Stimulated activated CD4-positive, alpha-beta T cell treated with anti-CD3 and anti-CD28 coated beads, Interleukin-15, amount 100 ng/mL, for 24 hours (primary cell): Measurements from ENCODE around the gene PTCHD1.

Experiments used
- DNase-seq: peaks from one replicate; pipeline ENCODE4 v3.0.0-alpha.2; 2020

Gene PTCHD1

DNA sequence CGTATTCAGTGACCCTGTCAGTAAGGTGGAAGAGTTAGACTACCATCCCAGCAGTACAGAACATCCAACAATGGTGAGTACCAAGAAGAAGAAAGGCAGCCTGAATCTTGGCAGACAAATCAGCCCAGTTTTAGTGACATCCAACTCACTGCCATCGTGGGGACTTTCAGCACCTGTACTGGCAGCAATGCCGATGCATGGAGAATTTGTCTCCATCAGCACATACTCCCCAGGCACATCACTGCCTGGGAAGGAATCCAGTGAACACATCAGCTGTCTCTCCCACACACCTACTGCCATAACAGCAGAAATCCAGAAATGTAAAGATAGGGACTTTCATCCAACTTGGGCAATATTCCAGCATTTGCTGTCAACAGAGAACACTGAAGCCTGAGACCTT is 29.8 kb downstream of the PTCHD1 start:
- DNase-seq = no peak

DNA sequence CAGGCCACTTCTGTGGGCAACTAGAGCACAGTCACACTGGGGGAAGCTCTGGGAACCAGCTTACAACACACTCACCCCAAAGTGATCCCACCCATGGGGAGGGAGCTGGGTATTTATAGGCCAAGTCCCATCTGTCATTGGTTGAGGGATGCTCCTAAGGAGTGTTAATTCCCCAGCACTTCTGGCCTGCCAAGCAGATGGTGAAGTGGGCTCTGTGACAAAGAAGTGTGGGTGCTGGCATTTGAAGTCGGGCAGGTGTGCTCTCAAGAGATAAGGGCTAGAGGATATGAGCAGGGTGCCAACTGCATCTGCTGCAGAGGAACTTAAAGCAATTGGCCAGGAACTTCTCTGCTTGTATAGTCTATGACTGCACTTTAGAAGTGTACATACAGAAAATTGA is 30.9 kb downstream of the PTCHD1 start:
- no peak for DNase-seq

DNA sequence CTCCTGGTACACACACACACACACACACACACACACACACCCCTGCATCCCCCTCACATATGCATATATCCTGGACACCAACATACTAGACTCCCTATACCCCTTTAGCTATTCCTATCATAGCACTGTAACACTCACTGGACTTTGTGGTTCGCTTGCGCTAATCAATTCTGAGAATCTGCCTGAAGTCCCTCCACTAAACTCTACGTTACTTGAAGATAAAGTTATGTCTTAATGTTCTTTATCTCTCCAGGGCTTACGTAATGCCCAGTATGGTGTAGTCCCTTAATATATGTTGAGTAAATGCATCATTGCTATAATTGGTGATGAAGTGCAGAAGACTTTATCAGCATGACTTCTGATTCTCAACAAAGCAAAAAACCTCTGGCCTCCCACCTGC is 32.3 kb downstream of the PTCHD1 start:
- no peak for DNase-seq

DNA sequence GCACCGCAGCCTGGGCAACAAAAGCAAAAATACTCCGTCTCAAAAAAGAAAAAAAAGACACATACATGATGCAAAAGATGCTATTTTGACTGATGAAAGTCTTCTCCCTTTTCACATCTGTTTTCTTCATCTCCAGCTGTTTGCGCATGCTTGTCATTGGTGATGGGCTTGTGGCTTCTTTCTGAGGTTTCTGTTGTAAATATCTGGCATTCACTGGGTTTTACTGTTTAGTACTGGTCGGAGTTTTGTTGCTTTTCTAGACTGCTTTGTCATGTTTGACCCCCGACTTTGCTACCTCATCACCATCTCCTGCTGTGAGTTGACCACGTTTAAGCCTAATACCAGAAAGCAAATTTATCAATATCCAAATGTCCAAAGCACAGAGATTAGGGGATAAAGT is 34.4 kb downstream of the PTCHD1 start:
- DNase-seq = no peak

DNA sequence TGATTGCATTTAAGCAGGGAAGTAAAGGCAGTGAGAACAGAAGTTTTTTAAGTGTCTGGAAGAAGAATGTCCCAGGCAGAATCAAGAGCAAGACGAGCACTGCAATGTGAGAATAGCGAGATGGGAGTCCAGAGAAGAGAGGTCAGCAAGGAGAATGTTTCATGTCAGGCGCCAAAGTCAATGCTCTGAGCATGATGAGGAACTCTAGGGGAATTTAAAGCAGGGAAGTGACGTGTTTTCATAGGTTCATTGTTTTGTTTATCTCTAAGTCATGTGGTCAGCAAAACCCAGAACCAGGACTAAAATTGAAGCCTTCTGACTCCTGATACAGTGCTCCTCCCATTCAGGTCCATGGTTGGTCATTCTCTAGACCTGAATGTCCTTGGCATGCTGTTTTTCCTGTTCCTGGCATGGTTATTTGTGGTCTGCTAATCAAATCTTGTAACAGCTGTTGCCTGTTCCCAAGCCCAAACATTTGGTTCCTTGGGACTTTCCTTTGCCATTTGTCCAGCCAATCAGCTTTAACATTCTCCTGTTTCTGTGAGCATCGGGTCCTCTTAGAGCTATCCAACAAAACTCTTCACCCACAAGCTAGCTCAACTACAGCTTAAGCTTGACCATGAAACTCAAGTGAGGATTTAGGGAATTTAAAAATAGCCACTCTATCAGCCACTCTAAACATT is 37.7 kb downstream of the PTCHD1 start:
- no peak for DNase-seq

DNA sequence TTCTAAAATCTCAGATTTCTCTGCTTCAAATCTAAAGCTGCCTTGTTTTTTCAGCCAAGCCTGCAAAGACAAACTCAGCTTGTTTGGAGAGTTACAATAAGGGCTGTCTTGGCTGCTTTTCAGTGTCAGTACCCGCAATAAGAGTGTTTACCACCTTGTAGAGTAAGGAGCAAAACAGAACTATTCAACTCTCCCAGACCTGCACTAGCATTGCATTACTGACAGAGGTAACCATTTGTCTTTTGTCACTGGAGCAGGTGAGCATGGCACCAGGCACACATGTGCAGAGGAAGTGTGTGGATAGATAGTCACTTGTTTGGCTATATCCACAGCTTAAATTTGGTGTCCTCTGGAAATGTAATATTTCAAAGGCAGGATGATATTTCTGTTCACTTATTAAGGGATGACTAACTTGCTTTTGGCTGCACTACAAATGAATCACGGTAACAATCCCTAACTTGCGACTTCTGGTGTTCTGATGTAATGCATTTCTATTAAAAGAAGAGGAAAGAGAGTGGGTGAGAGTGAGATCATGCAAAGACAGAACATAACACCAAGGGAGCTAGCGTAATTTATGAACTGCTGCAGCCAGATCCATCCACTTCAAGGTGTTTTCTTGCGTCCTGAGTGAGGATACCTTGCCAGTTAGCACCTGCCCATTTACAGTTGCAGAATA is 38.6 kb downstream of the PTCHD1 start:
- DNase-seq = no peak

DNA sequence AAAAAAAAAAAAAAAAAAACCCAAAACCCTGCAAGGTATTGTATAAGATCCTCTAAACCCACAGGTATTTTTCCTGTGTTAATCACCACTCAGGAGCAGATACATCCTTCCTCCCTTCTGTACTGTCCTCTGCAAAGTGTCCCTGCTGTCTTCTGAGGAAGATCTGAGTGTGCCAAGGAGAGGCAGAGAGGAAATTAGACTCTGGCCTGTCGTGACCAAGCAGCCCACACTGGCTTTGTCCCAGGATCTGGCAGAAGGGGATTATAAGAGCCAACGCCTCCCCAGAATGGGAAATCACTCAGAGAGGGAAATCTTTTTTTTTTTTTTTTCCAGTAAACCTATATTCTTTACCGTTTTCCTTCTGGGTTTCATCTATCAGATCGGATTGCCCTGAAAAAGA is 39.6 kb downstream of the PTCHD1 start:
- no peak for DNase-seq

DNA sequence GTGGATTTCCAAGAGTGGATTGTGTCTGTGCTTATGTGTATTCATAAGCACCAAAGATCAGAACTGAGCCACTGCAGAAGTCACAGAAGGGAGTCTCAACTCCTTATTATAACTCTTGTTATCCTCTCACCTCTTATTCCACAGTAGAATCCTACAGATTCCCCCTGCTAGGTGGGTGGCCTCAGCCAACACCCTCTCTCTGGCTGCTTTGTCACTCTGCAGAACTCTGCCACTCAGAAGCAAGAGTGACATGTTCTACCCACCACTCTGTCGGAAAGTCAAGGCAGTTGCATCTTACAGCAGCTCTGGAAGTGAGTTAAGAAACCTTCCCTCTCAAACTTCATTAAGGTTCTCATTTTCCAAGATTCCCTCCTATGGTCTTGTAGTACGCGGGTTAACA is 41.9 kb downstream of the PTCHD1 start:
- no peak for DNase-seq

DNA sequence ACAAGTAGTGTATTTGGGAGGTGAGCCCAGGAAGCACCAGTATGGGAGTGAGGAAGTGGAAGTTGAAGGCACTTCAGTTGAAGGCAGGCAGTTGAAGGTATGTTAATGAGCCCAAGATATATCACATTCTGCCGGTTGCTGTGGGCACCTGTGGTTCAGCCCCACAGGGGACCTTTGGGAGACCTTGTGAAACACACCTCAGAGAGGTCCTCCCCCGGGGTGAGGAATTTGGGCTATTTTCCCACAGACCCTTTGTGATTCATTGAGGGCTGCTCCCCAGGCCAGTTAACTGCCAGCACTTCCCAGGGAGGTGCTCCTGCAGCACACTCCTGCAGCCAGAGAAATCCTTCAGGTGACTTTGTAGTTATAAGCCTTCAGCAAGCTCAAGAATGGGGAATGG is 45.9 kb downstream of the PTCHD1 start:
- DNase-seq = no peak

DNA sequence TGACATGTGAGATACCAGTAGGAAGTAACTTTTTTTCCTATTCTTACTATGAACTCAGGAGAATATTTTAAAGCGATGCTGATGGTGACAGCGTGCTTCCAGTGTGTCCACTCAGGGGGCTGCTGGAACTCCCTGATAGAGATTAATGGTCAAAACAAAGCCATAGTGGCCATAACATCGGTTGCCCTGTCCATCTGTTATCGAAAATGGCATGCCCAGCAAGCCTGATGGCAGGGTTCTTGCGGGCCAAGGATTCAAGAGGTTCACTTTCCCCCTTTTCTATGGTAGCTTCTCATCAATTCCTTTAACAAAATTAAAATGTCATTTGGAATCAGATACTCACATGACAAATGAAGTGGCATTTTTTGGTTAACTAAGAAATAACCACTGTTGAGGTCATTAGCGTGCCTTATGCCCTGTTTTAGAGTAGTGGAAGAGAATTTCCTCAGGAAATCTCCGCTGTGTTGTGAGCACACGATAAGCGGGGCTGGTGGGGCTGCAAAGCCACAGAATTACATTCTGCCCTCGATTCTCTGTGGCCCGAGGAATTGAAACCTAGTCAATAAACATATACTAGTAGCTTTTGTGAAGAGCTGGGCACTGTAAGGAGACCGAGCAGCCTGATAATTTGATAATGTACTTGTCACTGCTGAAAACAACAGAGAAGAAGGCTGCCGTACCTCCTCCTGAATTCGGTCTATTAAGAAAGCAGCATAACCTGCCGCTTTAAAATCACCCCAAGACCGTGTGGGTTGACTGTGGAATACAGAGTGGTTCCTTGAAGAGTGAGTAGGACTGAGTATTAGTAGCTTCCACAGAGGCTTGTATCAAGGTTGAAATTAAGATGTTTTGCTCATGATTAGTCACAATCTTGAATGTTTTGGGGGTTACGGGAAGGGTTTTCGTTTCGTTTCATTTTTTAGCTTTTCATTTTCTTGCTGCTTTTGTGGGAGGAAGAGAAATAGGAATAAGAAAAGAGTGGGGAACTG is 46.7 kb downstream of the PTCHD1 start:
- no peak for DNase-seq

DNA sequence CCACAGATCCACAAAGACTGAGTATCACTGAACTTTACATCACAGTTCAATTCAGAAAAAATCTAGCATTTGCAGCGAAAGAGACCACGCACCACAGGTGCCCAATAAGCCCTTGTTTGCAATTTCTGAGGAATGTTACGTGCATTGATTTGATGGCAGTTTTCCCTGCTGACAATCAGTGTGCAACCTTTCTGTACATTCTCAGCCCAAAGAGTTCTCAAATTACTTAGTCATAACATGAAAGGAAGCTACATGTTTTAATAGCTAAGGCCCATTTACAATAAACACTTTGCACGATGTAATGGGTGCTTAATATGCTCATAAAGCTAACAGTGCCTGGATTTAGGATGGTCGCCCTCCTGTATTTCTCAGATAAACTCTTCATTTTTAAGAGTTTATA is 47.9 kb downstream of the PTCHD1 start:
- DNase-seq = no peak

DNA sequence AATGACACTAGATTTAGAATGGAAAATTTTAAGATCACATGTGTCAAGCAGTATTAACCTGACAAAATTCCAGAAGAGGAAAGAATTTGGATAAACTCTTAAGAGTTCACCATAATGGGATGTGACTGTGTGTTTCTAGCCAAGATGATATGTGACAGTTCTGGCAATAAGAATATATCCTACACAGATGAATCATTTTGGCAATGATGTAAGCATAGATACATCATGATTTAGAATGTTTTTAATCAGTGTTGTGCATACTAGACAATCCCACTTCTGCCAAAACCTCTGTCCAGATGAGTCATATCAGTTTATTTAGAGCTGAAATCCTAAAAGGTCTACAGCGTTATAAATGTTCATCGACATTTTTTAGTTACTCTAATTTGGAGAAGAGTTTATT is 48.8 kb downstream of the PTCHD1 start:
- no peak for DNase-seq

DNA sequence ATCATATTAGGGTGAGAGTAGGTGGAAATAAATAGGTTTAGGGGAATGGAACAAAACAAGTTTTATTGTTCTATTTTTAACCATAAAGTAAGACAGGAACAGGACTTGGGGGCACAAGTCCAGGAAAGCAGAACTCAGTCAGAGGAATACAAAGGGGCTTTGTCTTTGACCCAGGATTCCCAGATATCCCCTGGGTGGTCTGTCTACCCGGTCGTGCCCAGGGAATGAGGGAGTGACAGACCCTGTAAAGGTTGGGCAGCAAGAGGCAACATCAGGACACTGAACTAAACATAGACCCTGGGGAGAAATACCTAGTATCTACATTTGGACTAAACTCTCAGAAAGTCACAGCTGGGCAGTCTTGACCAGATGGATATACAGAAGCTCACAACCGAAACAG is 50.6 kb downstream of the PTCHD1 start:
- no peak for DNase-seq

DNA sequence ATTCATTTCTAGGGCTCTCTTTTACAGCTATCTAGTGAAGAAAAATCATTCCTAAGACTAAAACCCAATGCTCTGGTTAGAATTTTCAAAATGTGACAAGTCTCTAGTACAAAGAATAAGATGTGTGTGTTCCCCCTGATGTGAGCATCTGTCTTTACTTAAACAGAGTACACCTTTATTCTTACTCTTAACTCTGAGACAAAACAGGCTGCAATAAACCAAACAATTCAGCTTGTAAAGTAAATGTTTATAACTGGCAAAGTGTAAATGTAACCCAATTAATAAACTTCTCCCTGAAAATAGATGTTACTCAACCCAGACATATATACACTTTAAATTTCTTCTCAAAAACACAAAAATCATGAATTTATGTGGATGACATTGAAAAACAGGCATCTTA is 51.6 kb downstream of the PTCHD1 start:
- DNase-seq = no peak

DNA sequence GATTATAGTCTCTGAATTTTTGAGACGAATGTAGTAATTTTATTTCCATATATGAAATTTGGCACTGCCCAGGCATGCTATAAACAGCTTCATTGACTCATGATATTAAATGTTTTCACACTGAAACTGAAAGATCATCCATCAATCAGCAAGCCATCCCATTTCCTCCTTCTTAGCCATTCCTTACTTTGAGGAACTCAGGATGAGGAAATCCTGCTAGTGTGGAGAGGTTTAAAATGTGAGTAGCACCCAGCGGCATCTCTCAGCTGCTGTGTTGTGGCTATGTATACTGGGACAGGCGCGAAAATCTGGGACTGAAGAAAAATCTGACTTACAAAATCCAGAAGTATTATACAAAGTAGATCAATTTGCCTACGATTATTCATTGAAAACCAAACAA is 52.1 kb downstream of the PTCHD1 start:
- no peak for DNase-seq

DNA sequence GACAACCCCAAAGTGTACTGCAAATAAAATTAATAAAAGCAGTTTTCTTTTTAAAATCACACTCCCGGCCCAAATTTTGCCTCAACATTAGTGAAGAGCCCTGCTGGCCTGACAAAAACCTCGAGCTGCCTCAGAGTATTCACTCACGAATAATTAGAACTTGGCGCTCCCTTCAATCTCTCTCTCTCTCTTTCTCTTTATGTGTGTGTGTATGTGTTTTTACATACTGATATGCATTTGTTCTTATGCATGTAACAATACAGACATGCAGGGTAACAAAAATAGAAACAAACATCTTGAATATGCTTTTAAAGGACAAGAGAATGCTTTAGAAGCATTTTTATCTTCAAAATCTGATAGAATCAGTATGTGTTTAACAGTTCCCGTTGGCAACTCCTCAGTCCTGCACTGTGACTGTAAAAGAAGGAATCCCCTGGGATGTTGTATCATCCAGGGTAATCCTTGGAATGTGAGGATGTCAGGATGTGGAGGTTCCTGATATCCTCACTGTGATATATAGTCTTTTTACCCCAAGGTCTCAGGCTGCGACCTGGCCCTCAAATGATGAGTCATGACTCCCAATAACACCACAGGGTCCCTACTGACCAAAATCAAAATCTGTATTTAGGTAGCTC is 53.0 kb downstream of the PTCHD1 start:
- no peak for DNase-seq

DNA sequence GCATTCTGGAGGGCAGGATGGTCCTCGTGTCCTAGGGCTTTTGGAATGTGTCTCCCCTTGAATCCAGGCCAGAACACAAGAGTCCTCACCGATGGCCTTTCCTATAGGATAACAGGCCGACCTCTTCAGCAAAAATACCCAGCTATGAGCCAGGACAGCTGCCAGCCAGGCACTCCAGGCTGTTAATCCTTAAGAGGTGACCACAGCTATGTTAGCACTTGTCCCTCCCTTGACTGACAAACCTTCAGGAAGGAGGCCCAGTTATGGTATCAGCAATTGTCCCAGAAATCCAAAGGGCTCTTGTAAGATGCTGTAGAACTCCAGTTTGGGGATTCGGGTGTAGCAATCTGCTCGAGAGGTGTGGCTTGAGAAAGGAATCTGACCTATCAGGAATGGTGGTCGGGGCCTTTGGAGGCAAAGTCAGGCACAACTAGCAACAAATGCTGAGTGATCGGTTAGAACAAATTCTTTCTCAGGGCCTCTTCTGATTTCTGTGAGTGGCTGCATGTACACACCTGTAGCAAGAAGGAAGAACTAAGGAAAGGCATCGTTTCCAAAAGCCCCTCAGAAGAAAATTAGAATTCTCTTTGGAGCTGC is 54.6 kb downstream of the PTCHD1 start:
- DNase-seq = no peak

DNA sequence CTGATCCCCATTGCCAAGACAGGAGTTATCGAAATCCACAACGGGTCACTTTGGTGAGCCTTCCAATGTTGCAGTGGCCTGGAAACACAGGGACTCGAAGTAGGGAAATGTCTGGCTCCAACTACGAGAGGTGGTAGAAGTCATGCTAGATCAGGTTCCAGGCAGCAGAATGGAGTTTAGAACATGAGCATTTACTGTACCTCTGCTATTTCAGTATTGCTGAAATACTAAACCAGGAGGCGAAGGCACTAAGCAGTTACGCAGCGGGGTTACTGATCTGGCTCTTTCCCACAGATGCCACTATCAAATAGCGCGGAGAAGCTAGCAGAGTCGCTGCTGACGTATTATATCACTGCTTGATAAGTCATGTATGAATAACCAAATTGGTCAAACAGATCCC is 56.3 kb downstream of the PTCHD1 start:
- no peak for DNase-seq

DNA sequence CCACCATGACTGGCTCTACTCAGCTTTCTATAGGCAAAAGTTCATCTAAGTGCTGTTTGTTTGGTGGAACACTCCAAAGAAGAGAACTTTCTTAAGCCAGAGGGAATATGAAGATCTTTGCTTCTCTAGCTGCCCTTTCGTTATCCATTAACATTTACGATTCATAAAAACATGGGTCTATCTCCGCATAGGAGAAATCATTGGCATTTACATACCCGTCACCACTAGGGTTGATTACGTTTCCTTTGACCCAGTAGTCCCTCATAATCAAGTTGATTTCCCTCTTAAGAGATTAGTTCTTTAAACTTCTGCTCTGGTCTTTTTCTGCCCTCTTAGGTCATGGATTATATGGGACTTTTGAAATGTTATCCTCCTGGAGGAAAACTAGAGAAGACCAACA is 57.5 kb downstream of the PTCHD1 start:
- no peak for DNase-seq

DNA sequence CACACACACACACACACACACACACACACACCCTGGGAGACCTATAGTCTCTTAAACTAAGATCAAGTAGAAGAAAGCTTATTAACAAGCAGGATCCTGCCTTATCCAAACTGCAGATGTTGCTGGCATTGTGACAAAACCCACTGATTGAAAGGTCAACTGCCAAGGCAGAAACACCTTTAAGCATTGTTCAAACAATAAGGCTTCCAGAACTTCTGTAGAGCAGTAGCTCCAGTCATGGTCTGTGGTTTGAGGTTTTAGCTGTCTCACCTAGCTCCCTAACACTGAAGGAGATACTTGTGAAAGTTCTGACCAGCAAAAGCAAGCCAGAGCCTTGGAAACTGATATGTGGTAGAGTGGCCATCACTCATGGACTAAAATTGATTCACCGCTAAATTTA is 59.8 kb downstream of the PTCHD1 start:
- DNase-seq = no peak

DNA sequence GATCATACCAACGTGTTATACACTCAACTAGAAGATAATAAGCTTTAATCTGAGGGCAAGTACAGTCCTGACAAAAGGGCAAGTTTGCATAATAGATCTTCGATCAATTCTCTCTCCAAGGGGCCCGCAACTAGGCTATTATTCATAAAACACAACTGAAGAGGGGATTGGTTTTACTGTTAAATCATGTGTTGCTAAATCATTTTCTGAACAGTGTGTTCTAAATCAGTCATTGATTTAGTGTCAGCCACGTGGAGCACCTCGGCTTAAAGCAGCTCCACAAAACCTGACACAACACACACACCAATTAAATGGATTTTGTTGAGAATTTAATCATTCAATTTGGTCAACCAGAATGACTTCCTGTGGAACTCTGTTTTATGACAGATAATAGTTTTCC is 61.6 kb downstream of the PTCHD1 start:
- DNase-seq = no peak

DNA sequence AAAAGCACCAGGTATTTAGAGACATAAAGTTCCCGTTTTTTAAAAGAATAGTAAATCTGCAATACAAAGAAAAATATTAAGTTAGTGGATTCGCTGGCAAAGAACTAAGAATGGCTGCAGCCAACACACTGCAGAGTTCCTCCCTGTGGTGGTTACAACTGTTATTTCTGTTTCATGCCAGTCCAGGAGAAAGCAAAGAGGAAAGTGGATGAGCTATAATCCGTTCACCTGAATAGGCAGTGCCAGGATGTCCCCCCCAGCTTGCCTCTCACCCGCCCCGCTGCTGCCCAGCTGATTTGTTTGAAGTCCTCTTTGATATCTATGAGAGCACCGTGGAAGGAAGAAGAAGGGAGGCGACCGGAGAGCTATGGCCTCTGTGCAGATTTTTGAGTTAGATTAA is 63.9 kb downstream of the PTCHD1 start:
- DNase-seq = no peak

DNA sequence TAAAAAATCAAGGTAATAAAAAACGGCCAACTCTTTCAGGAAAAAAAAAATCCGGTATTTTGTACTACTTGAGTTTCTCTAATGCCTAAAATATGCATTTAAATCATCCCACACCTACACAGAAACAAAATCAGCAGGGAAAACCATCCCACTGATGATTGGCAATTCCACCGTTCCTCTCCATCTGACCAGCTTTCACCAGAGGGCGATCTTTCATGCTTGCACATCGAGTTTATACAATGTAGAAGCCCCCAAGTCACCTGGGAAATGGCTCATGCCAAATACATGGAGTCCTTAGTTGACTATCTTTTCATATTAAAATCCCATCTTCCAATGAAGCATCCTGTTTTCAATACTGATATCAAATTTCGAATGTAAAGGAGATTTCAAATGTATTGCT is 69.2 kb downstream of the PTCHD1 start:
- no peak for DNase-seq
